CD4-positive, alpha-beta T cell (primary cell): ENCODE results near the gene MTIF3. TPM values are rescaled to one million over a fixed set of nuclear protein-coding genes. Genes with fewer than 3 reads are reported as not detected.

ENCODE experiments used
- ATAC-seq: fragments of 200-7000 bp; cut with Tn5 transposase; one replicate; pipeline ENCODE4 v1.10.0; 2022; ENCODE audit warnings: mild to moderate bottlenecking; ENCODE audit not compliant: poor library complexity
- CTCF ChIA-PET: fragments of 350-600 bp; sonication (Branson Sonifier 250); formaldehyde crosslinking; loops from one replicate; lab custom pipeline; 2021; ENCODE audit warnings: antibody characterized with exemption, inconsistent platforms; lab: Charles Lee
- POLR2A ChIA-PET: fragments of 350-600 bp; sonication (Branson Sonifier 250); formaldehyde crosslinking; loops from one replicate; lab custom pipeline; 2021; ENCODE audit warnings: antibody characterized with exemption, inconsistent platforms; lab: Charles Lee
- DNase-seq, 14 experiments: peaks; one replicate each; pipeline ENCODE4 v3.0.0-alpha.2; 2013 to 2020; ENCODE audit warnings: mixed read lengths in 2 of 14
- H3K27ac ChIP-seq, 2 donors: one replicate each; pipeline versions ENCODE4 v1.5.1 to v1.7.0; 2013; ENCODE audit warnings: low read length in 2 of 2, low read depth in 1 of 2, mild to moderate bottlenecking in 1 of 2
- H3K27me3 ChIP-seq, 2 experiments: 1 replicate in 1 of 2; 2 replicates in 1 of 2; pipeline versions ENCODE4 v1.6.1 to v1.7.0; 2013; ENCODE audit warnings: low read length in 2 of 2, control low read depth in 1 of 2, mild to moderate bottlenecking in 1 of 2, moderate library complexity in 1 of 2; ENCODE audit not compliant: insufficient read depth in 2 of 2, control insufficient read depth in 1 of 2
- H3K36me3 ChIP-seq: one replicate; pipeline ENCODE4 v1.6.1; 2013; ENCODE audit warnings: low read length, control low read depth; ENCODE audit not compliant: insufficient read depth
- H3K4me1 ChIP-seq: one replicate; pipeline ENCODE4 v1.6.1; 2013; ENCODE audit warnings: low read length, control low read depth; ENCODE audit not compliant: insufficient read depth
- H3K4me3 ChIP-seq: one replicate; pipeline ENCODE4 v1.5.1; 2013; ENCODE audit warnings: mild to moderate bottlenecking, low read length, moderate library complexity
- H3K9me3 ChIP-seq, 2 experiments: 1 replicate in 1 of 2; 2 replicates in 1 of 2; pipeline versions ENCODE4 v1.6.1 to v1.7.0; 2013; ENCODE audit warnings: low read length in 2 of 2, mild to moderate bottlenecking in 2 of 2, control low read depth in 1 of 2, moderate library complexity in 1 of 2; ENCODE audit not compliant: control insufficient read depth in 1 of 2, insufficient read depth in 1 of 2
- H3K27ac Mint-ChIP-seq: one replicate; pipeline ENCODE4 v1.8.0; 2020; ENCODE audit warnings: mixed read lengths
- H3K27me3 Mint-ChIP-seq: one replicate; pipeline ENCODE4 v1.8.0; 2021; ENCODE audit warnings: mixed read lengths
- H3K36me3 Mint-ChIP-seq: one replicate; pipeline ENCODE4 v1.8.0; 2021; ENCODE audit warnings: low read depth, mixed read lengths
- H3K4me1 Mint-ChIP-seq: one replicate; pipeline ENCODE4 v1.8.0; 2021; ENCODE audit warnings: low read depth, mixed read lengths
- H3K4me3 Mint-ChIP-seq: one replicate; pipeline ENCODE4 v1.8.0; 2020; ENCODE audit warnings: mild to moderate bottlenecking, mixed read lengths
- H3K9me3 Mint-ChIP-seq: one replicate; pipeline ENCODE4 v1.8.0; 2020; ENCODE audit warnings: mixed read lengths
- intact Hi-C, 2 experiments: fragments of 100-400 bp; cut with DNase I in 1 of 2; cut with micrococcal nuclease in 1 of 2; formaldehyde crosslinking; loops; one replicate each; pipeline versions ENCODE4 v1.15.1 to v1.9.0; 2023 to 2025; cut with DNase I, micrococcal nuclease
- total RNA-seq, 174 experiments: library from RNA in 2 of 174; stranded (reverse) in 2 of 174; gene quantifications; one replicate each; pipeline ENCODE4 v1.2.3 and lab custom pipeline; 2021 to 2026
- TF ChIP-seq, protein P1 (sequence below): fragments of 200-600 bp; IDR thresholded peaks from one replicate; pipeline ENCODE4 v1.8.0; 2022; ENCODE audit warnings: antibody characterized with exemption, mild to moderate bottlenecking

Gene MTIF3
- total RNA-seq, 2 experiments from 2014 or later, result 13.6 to 14.5 TPM

GRCh38 chr13:27474751-27475268 is 24.4 kb upstream of the MTIF3 start:
- H3K4me1 Mint-ChIP-seq, result peaks cover 44% of the 10 kb centered on the region
- POLR2A ChIA-PET, result interaction anchor here (1.1 kb wide), 1 partner anchor 147 kb away, joined by 3 read pairs; the partner anchor contains the start of gene POLR1D
- ATAC-seq, result no peak

DNA sequence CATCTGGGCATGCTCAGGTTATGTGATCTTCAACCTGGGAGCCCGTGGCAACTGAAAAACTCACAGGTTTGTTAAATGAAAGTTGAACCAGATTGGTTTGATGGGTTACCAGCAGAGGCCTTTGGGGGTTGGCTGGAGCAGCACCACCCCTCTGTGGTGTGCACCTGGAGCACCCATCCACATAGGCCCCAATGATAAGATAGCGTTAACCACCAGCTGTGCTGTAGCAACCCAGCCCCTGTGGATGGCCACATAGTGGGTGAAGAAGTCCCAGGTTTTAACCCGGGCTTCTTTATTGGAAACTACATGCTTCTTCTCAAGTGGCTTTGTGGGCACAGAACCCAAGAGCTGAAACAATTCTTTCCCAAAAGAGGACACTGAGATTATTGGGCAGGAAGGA is 22.6 kb upstream of the MTIF3 start:
- Histone ChIP-seq H3K27ac (no peak overlapping the region), H3K9me3 (no peaks in the 10 kb centered on the region), H3K36me3 (no peaks in the 10 kb centered on the region), H3K27me3 (no peaks in the 10 kb centered on the region), H3K4me3 (no peak overlapping the region), H3K4me1 (peaks cover 7% of the 10 kb centered on the region)
- no peak overlapping the region for H3K4me3 Mint-ChIP-seq
- intact Hi-C loops, result no loop called here
- POLR2A ChIA-PET, result interaction anchor here (1.6 kb wide), 1 partner anchor 23 kb away, joined by 4 read pairs; the partner anchor contains the start of gene MTIF3
- DNase-seq (peak in 2 of 14 experiments; percentile 16 to 17), ATAC-seq (no peak)
- no peaks in the 10 kb centered on the region for H3K27me3 Mint-ChIP-seq
- TF ChIP-seq, protein P1, sequence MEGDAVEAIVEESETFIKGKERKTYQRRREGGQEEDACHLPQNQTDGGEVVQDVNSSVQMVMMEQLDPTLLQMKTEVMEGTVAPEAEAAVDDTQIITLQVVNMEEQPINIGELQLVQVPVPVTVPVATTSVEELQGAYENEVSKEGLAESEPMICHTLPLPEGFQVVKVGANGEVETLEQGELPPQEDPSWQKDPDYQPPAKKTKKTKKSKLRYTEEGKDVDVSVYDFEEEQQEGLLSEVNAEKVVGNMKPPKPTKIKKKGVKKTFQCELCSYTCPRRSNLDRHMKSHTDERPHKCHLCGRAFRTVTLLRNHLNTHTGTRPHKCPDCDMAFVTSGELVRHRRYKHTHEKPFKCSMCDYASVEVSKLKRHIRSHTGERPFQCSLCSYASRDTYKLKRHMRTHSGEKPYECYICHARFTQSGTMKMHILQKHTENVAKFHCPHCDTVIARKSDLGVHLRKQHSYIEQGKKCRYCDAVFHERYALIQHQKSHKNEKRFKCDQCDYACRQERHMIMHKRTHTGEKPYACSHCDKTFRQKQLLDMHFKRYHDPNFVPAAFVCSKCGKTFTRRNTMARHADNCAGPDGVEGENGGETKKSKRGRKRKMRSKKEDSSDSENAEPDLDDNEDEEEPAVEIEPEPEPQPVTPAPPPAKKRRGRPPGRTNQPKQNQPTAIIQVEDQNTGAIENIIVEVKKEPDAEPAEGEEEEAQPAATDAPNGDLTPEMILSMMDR, result no peak
- H3K27ac Mint-ChIP-seq, result no peak overlapping the region
- peaks cover 37% of the 10 kb centered on the region for H3K4me1 Mint-ChIP-seq
- CTCF ChIA-PET, result no interaction called here
- no peaks in the 10 kb centered on the region for H3K36me3 Mint-ChIP-seq
- H3K9me3 Mint-ChIP-seq, result no peaks in the 10 kb centered on the region

More at GRCh38 chr13:27474751-27475268, 24.4 kb upstream of the MTIF3 start:
- Mint-ChIP-seq H3K9me3 (no peaks in the 10 kb centered on the region), H3K36me3 (no peaks in the 10 kb centered on the region), H3K27ac (no peak overlapping the region), H3K4me3 (no peak overlapping the region), H3K27me3 (no peaks in the 10 kb centered on the region)
- CTCF ChIA-PET, result no interaction called here
- Histone ChIP-seq H3K27me3 (no peaks in the 10 kb centered on the region), H3K9me3 (no peaks in the 10 kb centered on the region), H3K4me3 (no peak overlapping the region), H3K4me1 (peaks cover 7% of the 10 kb centered on the region), H3K27ac (no peak overlapping the region), H3K36me3 (no peaks in the 10 kb centered on the region)
- intact Hi-C loops, result no loop called here
- no peak for DNase-seq
- TF ChIP-seq, protein P1, result no peak

DNA sequence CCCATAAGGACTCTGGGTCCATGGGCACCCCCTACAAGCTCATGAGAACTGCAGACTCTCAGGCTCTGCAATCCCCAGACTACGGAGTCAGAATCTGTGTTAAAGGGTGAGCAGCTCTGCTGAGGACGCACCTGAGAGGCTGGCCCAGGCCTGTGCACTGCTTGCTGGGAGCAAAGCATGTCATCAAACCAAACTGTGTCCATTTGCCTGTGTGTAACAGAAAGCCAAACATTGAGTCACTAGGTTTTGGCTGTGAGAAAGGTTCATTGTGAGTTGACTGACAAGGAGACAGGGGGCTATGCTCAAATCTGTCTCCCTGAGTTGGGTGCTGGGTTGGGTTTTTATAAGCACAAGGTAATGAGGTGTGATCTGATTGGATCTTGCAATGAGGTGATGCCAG is 22.1 kb upstream of the MTIF3 start:
- Histone ChIP-seq H3K9me3 (no peaks in the 10 kb centered on the region), H3K36me3 (no peaks in the 10 kb centered on the region), H3K4me1 (peaks cover 7% of the 10 kb centered on the region), H3K27me3 (no peaks in the 10 kb centered on the region), H3K4me3 (no peak overlapping the region), H3K27ac (no peak overlapping the region)
- ATAC-seq, result no peak
- CTCF ChIA-PET, result no interaction called here
- Mint-ChIP-seq H3K36me3 (no peaks in the 10 kb centered on the region), H3K9me3 (no peaks in the 10 kb centered on the region), H3K4me1 (peaks cover 32% of the 10 kb centered on the region), H3K27ac (no peak overlapping the region), H3K4me3 (no peak overlapping the region), H3K27me3 (no peaks in the 10 kb centered on the region)
- no peak for DNase-seq
- intact Hi-C loops, result no loop called here
- POLR2A ChIA-PET, result interaction anchor here (1.6 kb wide), 1 partner anchor 22 kb away, joined by 4 read pairs; the partner anchor contains the start of gene MTIF3
- TF ChIP-seq, protein P1, result no peak
